Measurements from ENCODE around the gene ASB13. TPM values are rescaled to one million over a fixed set of nuclear protein-coding genes. Genes with fewer than 3 reads are reported as not detected.

The ASB13 gene
- total RNA-seq, 1 experiment from 2014 or later, result 12.2 TPM

DNA sequence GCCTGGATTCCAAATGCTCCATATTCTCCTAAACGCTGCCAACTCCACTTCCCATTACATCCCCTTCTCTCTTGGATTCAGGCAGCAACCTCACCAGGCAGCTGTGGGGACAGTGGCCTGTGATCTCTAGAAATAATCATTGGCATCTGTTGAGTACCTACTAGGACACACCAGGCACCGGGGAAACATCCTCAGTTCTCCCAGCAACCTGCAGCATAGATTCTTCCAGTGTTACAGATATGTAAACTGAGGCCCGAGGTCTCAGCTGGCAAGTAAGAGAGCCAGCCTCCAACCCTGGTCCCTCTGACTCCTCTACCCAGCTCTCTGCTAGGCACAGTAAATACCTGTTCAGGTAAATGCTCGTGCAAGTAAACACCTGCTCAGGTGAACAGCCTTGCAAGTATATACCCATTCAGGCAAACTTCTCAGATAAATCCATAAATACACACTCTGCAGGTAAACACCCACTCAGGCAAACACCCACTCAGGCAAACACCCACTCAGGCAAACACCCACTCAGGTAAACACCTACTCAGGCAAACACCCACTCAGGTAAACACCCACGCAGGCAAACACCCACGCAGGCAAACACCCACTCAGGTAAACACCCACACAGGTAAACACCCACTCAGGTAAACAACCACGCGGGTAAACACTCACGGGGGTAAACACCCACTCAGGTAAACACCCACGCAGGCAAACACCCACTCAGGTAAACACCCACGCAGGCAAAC, 18.7 kb downstream of the ASB13 start:
- H3K4me3 ChIP-seq (ENCODE audit: low read length), result no peak overlapping the region
- DNase-seq, result no peak
- no peaks in the 10 kb centered on the region for H3K9me2 ChIP-seq (replicated peaks; ENCODE audit: insufficient read depth, low read length)
- H3K27me3 ChIP-seq (ENCODE audit: low read length), result no peaks in the 10 kb centered on the region
- H3K9me3 ChIP-seq (ENCODE audit: low read length), result no peaks in the 10 kb centered on the region
- H3K27ac ChIP-seq (ENCODE audit: low read length), result no peak overlapping the region
- no peak overlapping the region for H3K4me2 ChIP-seq (ENCODE audit: low read depth, low read length, poor library complexity, severe bottlenecking)
- no peaks in the 10 kb centered on the region for H3K79me2 ChIP-seq (ENCODE audit: low read length)
- no peaks in the 10 kb centered on the region for H4K20me1 ChIP-seq (ENCODE audit: insufficient read depth, low read depth, low read length)
- H3K36me3 ChIP-seq (ENCODE audit: insufficient read depth, low read length), result no peaks in the 10 kb centered on the region
- no peak overlapping the region for H2AFZ ChIP-seq (ENCODE audit: low read length)
- no peak overlapping the region for H3K9ac ChIP-seq (ENCODE audit: low read length)
- H3K4me1 ChIP-seq (ENCODE audit: low read length), result peaks cover 6% of the 10 kb centered on the region; the same call in 1 of the 2 replicates

DNA sequence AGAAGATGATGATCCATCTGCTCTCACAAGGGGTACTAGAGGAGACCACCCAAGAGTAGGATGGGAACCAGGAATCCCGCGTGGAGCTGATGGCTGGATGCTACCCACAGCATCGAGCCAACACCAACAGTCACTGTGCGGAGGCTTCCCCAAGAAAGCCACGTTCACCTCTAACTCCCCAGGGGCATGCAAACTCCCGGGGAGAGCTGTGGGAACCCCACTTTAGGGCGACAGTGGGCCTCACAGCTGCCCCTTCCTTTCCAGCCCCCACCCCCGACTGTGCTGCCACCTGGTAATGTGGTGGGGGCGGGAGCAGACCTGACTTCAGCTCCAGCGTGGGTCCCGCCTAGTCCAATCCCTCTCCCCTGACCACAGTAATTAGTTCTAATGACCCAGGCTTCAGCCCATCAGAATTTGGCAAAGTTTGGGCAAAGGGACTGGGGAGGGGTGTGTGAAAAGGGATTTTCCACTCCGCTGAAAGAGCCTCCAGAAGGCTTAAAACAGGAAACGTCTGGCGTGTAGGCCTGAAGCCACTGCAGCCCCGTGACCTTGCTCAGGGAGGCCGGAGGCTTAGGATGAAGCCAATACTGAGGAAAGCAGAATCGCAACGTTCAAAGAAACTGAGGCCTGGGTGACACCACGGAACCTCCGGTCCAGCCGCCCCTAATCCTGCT, 20.3 kb downstream of the ASB13 start:
- Histone ChIP-seq H2AFZ (ENCODE audit: low read length) (no peak overlapping the region), H3K27ac (ENCODE audit: low read length) (no peak overlapping the region), H3K4me2 (ENCODE audit: low read depth, low read length, poor library complexity, severe bottlenecking) (no peak overlapping the region), H3K27me3 (ENCODE audit: low read length) (no peaks in the 10 kb centered on the region), H4K20me1 (ENCODE audit: insufficient read depth, low read depth, low read length) (no peaks in the 10 kb centered on the region), H3K4me3 (ENCODE audit: low read length) (no peak overlapping the region), H3K9me3 (ENCODE audit: low read length) (no peaks in the 10 kb centered on the region), H3K36me3 (ENCODE audit: insufficient read depth, low read length) (no peaks in the 10 kb centered on the region), H3K79me2 (ENCODE audit: low read length) (no peaks in the 10 kb centered on the region), H3K4me1 (ENCODE audit: low read length) (peaks cover 6% of the 10 kb centered on the region; the same call in 1 of the 2 replicates), H3K9me2 (replicated peaks; ENCODE audit: insufficient read depth, low read length) (no peaks in the 10 kb centered on the region), H3K9ac (ENCODE audit: low read length) (no peak overlapping the region)
- no peak for DNase-seq

DNA sequence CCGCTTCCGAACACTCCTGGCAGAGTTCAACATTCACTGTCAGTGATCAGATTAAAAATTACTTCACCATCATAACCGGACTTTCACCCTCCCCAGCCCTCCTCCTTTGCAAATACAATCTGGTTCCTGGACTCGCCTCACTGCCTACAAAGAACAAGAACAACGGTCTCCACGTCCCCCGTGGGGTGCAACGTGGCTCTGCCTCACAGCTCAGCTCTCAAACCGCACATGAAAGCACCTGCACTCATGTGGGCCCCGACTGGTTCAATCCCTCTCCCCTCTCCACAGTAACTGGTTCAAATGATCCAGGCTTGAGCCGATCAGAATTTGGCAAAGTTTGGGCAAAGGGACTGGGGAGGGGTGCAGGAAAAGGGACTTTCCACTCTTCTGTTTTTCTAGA, 21.0 kb downstream of the ASB13 start:
- Histone ChIP-seq H3K9me2 (replicated peaks; ENCODE audit: insufficient read depth, low read length) (no peaks in the 10 kb centered on the region), H4K20me1 (ENCODE audit: insufficient read depth, low read depth, low read length) (no peaks in the 10 kb centered on the region), H3K4me2 (ENCODE audit: low read depth, low read length, poor library complexity, severe bottlenecking) (no peak overlapping the region), H3K4me3 (ENCODE audit: low read length) (no peak overlapping the region), H3K79me2 (ENCODE audit: low read length) (no peaks in the 10 kb centered on the region), H3K36me3 (ENCODE audit: insufficient read depth, low read length) (no peaks in the 10 kb centered on the region), H3K27ac (ENCODE audit: low read length) (no peak overlapping the region), H3K4me1 (ENCODE audit: low read length) (peaks cover 6% of the 10 kb centered on the region; the same call in 1 of the 2 replicates), H2AFZ (ENCODE audit: low read length) (no peak overlapping the region), H3K9me3 (ENCODE audit: low read length) (no peaks in the 10 kb centered on the region), H3K9ac (ENCODE audit: low read length) (no peak overlapping the region), H3K27me3 (ENCODE audit: low read length) (no peaks in the 10 kb centered on the region)
- no peak for DNase-seq

DNA sequence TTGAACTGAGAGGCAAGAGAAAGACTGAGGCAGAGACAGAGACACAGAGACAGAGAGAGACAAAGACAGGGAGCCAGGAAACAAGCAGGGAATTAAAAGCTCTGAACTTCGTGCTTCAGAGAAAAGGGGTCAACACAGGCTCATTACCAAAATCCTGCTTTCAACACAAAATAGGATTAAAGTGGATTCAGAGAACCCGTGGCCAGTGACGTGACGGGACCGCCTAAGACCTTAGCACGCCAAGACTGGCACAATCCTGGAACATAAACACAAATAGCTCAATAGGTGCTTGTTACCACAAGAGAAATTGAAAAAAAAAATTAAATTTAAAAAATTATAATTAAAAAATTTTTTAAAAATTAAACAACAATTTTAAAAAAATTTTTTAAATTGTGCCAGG, 21.5 kb downstream of the ASB13 start:
- DNase-seq, result no peak
- Histone ChIP-seq H3K9ac (ENCODE audit: low read length) (no peak overlapping the region), H3K4me2 (ENCODE audit: low read depth, low read length, poor library complexity, severe bottlenecking) (no peak overlapping the region), H3K27ac (ENCODE audit: low read length) (no peak overlapping the region), H3K9me2 (replicated peaks; ENCODE audit: insufficient read depth, low read length) (no peaks in the 10 kb centered on the region), H3K36me3 (ENCODE audit: insufficient read depth, low read length) (no peaks in the 10 kb centered on the region), H3K27me3 (ENCODE audit: low read length) (no peaks in the 10 kb centered on the region), H3K4me1 (ENCODE audit: low read length) (peaks cover 6% of the 10 kb centered on the region; the same call in 1 of the 2 replicates), H3K79me2 (ENCODE audit: low read length) (no peaks in the 10 kb centered on the region), H3K9me3 (ENCODE audit: low read length) (no peaks in the 10 kb centered on the region), H3K4me3 (ENCODE audit: low read length) (no peak overlapping the region), H4K20me1 (ENCODE audit: insufficient read depth, low read depth, low read length) (no peaks in the 10 kb centered on the region), H2AFZ (ENCODE audit: low read length) (no peak overlapping the region)

DNA sequence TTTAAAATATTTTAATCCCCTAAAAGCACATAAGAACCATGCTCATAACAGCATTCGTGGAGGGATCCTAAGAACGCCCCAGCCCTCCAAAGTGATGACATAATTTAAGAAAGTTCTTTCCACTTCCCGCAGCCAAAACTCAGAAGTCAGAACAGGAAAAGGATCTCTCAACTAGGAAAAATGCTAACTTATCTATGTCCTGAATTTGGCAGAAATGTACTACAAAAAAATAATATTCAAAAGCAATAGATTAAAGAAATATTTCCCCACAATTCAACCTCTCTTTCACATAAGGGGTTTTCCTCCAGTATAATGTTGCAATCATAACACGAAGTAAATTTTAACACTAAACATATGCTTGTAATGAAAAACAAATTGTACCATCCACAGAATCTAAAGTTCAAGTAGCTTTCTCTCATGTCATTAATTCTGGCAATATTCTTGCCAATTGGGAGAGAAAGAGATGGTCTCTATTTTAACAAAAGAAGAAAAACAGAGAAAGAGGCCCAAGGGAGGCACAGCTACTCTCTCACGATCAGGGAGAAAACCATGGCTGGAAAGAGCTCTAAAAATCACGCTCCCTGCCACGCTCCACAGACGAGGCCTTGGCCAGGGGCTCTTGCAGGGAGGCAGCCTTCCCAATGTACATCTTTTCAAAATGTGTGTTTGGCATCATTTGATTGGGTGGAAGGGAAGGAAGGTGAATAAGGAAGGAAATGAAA, 22.9 kb downstream of the ASB13 start:
- no peak overlapping the region for H3K4me2 ChIP-seq (ENCODE audit: low read depth, low read length, poor library complexity, severe bottlenecking)
- no peaks in the 10 kb centered on the region for H3K36me3 ChIP-seq (ENCODE audit: insufficient read depth, low read length)
- H2AFZ ChIP-seq (ENCODE audit: low read length), result no peak overlapping the region
- no peak overlapping the region for H3K27ac ChIP-seq (ENCODE audit: low read length)
- H3K79me2 ChIP-seq (ENCODE audit: low read length), result no peaks in the 10 kb centered on the region
- no peaks in the 10 kb centered on the region for H3K9me3 ChIP-seq (ENCODE audit: low read length)
- H3K9ac ChIP-seq (ENCODE audit: low read length), result no peak overlapping the region
- H3K27me3 ChIP-seq (ENCODE audit: low read length), result no peaks in the 10 kb centered on the region
- no peak for DNase-seq
- peaks cover 6% of the 10 kb centered on the region; the same call in 1 of the 2 replicates for H3K4me1 ChIP-seq (ENCODE audit: low read length)
- no peaks in the 10 kb centered on the region for H4K20me1 ChIP-seq (ENCODE audit: insufficient read depth, low read depth, low read length)
- no peaks in the 10 kb centered on the region for H3K9me2 ChIP-seq (replicated peaks; ENCODE audit: insufficient read depth, low read length)
- H3K4me3 ChIP-seq (ENCODE audit: low read length), result no peak overlapping the region

DNA sequence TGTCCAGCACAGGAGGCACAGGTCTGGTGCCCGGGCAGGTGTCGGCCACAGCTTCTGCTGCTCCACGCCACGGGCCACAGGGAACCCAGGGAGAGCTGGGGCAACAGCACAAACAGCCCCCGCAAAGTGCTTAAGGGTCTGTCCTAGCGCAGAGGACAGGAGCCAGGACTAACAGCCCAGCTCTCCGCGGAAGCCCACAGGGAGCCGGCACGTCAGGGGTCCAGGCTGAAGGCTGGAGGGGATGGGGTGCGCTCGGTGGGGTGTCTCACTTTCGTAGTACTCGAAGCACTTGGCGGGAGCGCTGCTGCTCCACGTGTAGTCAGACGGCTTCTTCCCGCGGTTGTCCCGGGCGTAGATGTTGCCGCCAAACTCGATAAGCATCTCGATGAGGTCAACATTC, 24.9 kb downstream of the ASB13 start:
- no peak overlapping the region for H3K4me3 ChIP-seq (ENCODE audit: low read length)

DNA sequence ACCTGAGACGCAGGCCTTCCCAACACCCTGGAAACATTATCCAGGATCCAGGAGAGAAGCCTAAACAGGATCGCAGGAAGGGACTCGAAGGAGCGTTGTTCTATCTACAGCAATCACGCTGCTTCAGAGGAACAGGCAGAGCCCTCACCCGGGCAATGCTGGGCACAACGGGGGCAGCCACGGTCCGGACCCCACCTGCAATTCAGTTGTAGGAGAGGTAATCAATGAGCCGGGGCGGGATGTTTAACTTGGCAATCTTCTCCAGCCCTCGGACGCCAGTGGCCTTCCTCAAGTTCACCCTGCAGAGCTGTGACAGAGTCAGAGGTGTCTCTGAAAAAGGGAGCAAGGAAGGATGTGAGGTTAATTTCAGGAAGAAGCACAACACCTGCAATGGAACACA, 25.9 kb downstream of the ASB13 start:
- H3K9me2 ChIP-seq (replicated peaks; ENCODE audit: insufficient read depth, low read length), result no peaks in the 10 kb centered on the region
- no peak overlapping the region for H2AFZ ChIP-seq (ENCODE audit: low read length)
- no peaks in the 10 kb centered on the region for H4K20me1 ChIP-seq (ENCODE audit: insufficient read depth, low read depth, low read length)
- no peaks in the 10 kb centered on the region for H3K79me2 ChIP-seq (ENCODE audit: low read length)
- H3K9me3 ChIP-seq (ENCODE audit: low read length), result no peaks in the 10 kb centered on the region
- no peak overlapping the region for H3K4me3 ChIP-seq (ENCODE audit: low read length)
- no peaks in the 10 kb centered on the region for H3K36me3 ChIP-seq (ENCODE audit: insufficient read depth, low read length)
- H3K27me3 ChIP-seq (ENCODE audit: low read length), result no peaks in the 10 kb centered on the region
- H3K4me1 ChIP-seq (ENCODE audit: low read length), result no peaks in the 10 kb centered on the region; the same call in 1 of the 2 replicates
- H3K27ac ChIP-seq (ENCODE audit: low read length), result no peak overlapping the region
- no peak overlapping the region for H3K9ac ChIP-seq (ENCODE audit: low read length)
- no peak overlapping the region for H3K4me2 ChIP-seq (ENCODE audit: low read depth, low read length, poor library complexity, severe bottlenecking)
- no peak for DNase-seq

More for the DNA sequence above, 24.9 kb downstream of the ASB13 start:
- Histone ChIP-seq H3K9me3 (ENCODE audit: low read length) (no peaks in the 10 kb centered on the region), H3K27ac (ENCODE audit: low read length) (no peak overlapping the region), H3K9me2 (replicated peaks; ENCODE audit: insufficient read depth, low read length) (no peaks in the 10 kb centered on the region), H4K20me1 (ENCODE audit: insufficient read depth, low read depth, low read length) (no peaks in the 10 kb centered on the region), H3K36me3 (ENCODE audit: insufficient read depth, low read length) (no peaks in the 10 kb centered on the region), H3K27me3 (ENCODE audit: low read length) (no peaks in the 10 kb centered on the region), H3K9ac (ENCODE audit: low read length) (no peak overlapping the region), H3K79me2 (ENCODE audit: low read length) (no peaks in the 10 kb centered on the region), H2AFZ (ENCODE audit: low read length) (no peak overlapping the region), H3K4me1 (ENCODE audit: low read length) (peaks cover 6% of the 10 kb centered on the region; the same call in 1 of the 2 replicates), H3K4me2 (ENCODE audit: low read depth, low read length, poor library complexity, severe bottlenecking) (no peak overlapping the region)
- DNase-seq, result no peak

DNA sequence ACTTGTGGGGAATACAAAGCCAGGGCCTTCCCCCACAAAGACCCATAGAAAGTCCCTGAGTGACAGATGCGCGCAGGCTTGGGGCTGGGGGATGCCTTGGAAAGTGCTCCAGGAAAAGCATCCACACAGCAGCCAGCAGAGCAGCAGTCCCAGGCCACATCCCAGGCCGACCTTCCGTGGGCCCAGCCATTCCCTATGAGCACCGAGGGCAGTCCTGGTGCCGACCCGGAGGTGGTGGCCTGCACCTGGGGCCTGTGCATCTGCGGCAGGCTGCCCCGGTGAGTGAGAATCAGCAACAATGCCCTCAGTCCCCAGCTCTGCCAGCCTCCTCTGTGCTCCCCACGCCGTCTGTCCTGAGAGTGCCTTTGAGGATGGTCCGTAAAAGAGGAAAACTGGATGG, 26.4 kb downstream of the ASB13 start:
- Histone ChIP-seq H2AFZ (ENCODE audit: low read length) (no peak overlapping the region), H3K4me2 (ENCODE audit: low read depth, low read length, poor library complexity, severe bottlenecking) (no peak overlapping the region), H3K36me3 (ENCODE audit: insufficient read depth, low read length) (no peaks in the 10 kb centered on the region), H3K4me1 (ENCODE audit: low read length) (no peaks in the 10 kb centered on the region), H3K9me2 (replicated peaks; ENCODE audit: insufficient read depth, low read length) (no peaks in the 10 kb centered on the region), H3K4me3 (ENCODE audit: low read length) (no peak overlapping the region), H3K9me3 (ENCODE audit: low read length) (no peaks in the 10 kb centered on the region), H3K27ac (ENCODE audit: low read length) (no peak overlapping the region), H3K27me3 (ENCODE audit: low read length) (no peaks in the 10 kb centered on the region), H3K79me2 (ENCODE audit: low read length) (no peaks in the 10 kb centered on the region), H4K20me1 (ENCODE audit: insufficient read depth, low read depth, low read length) (no peaks in the 10 kb centered on the region), H3K9ac (ENCODE audit: low read length) (no peak overlapping the region)
- DNase-seq, result no peak
